Mesenchymal stem cell (in vitro differentiated cells and primary cell): ENCODE results near the gene SRPK2.

Source experiments
- DNase-seq: peaks from one replicate; pipeline ENCODE4 v3.0.0-alpha.2; 2013
- H2AFZ ChIP-seq: one replicate; pipeline ENCODE4 v1.6.1; 2013; ENCODE audit warnings: low read depth, mild to moderate bottlenecking, control low read depth, inconsistent platforms, low read length, moderate library complexity
- H2AK5ac ChIP-seq: 2 replicates; pipeline ENCODE4 v1.6.1; 2013; ENCODE audit warnings: low read length, moderate library complexity, mild to moderate bottlenecking, inconsistent platforms; ENCODE audit not compliant: severe bottlenecking
- H2BK120ac ChIP-seq: one replicate; pipeline ENCODE4 v1.6.1; 2013; ENCODE audit warnings: low read depth, mild to moderate bottlenecking, inconsistent platforms, low read length, moderate library complexity
- H2BK12ac ChIP-seq, 2 experiments: one replicate each; pipeline ENCODE4 v1.6.1; 2013; ENCODE audit warnings: inconsistent platforms in 2 of 2, low read length in 2 of 2, mild to moderate bottlenecking in 2 of 2, moderate library complexity in 2 of 2, control low read depth in 1 of 2
- H2BK15ac ChIP-seq: one replicate; pipeline ENCODE4 v1.6.1; 2013; ENCODE audit warnings: mild to moderate bottlenecking, low read depth, inconsistent platforms; ENCODE audit not compliant: poor library complexity, severe bottlenecking
- H2BK5ac ChIP-seq: 2 replicates; pipeline ENCODE4 v1.6.1; 2013; ENCODE audit warnings: low read depth, mild to moderate bottlenecking, low read length, control low read depth, inconsistent platforms; ENCODE audit not compliant: poor library complexity, severe bottlenecking
- H3K14ac ChIP-seq, 2 experiments: one replicate each; pipeline ENCODE4 v1.6.1; 2013; ENCODE audit warnings: inconsistent platforms in 2 of 2, low read length in 2 of 2, control low read depth in 1 of 2, mild to moderate bottlenecking in 1 of 2, moderate library complexity in 1 of 2
- H3K18ac ChIP-seq, 2 experiments: one replicate each; pipeline ENCODE4 v1.6.1; 2013; ENCODE audit warnings: inconsistent platforms in 2 of 2, low read length in 2 of 2, control low read depth in 1 of 2, low read depth in 1 of 2, mild to moderate bottlenecking in 1 of 2
- H3K23ac ChIP-seq, 2 experiments: one replicate each; pipeline ENCODE4 v1.6.1; 2013; ENCODE audit warnings: inconsistent platforms in 2 of 2, low read length in 2 of 2, mild to moderate bottlenecking in 2 of 2, moderate library complexity in 2 of 2, control low read depth in 1 of 2
- H3K27ac ChIP-seq: 2 replicates; pipeline ENCODE4 v1.5.1; 2013; ENCODE audit warnings: mild to moderate bottlenecking, moderate library complexity, low read length, control low read depth, inconsistent platforms; ENCODE audit not compliant: poor library complexity, severe bottlenecking
- H3K27me3 ChIP-seq, 2 experiments: 2 replicates each; pipeline versions ENCODE4 v1.6.1 to v1.7.0; 2013; ENCODE audit warnings: low read length in 2 of 2, mild to moderate bottlenecking in 2 of 2, moderate library complexity in 2 of 2, control low read depth in 1 of 2, inconsistent platforms in 1 of 2; ENCODE audit not compliant: control insufficient read depth in 1 of 2, insufficient read depth in 1 of 2
- H3K36me3 ChIP-seq, 2 experiments: 2 replicates each; pipeline versions ENCODE4 v1.6.1 to v1.7.0; 2013; ENCODE audit warnings: low read length in 2 of 2, control low read depth in 1 of 2, inconsistent platforms in 1 of 2, low read depth in 1 of 2, mild to moderate bottlenecking in 1 of 2; ENCODE audit not compliant: insufficient read depth in 2 of 2, control insufficient read depth in 1 of 2
- H3K4ac ChIP-seq, 2 experiments: one replicate each; pipeline ENCODE4 v1.6.1; 2013; ENCODE audit warnings: inconsistent platforms in 2 of 2, low read length in 2 of 2, mild to moderate bottlenecking in 2 of 2, moderate library complexity in 2 of 2, control low read depth in 1 of 2, low read depth in 1 of 2
- H3K4me1 ChIP-seq: 2 replicates; pipeline ENCODE4 v1.6.1; 2013; ENCODE audit warnings: low read depth, low read length, control low read depth; ENCODE audit not compliant: control insufficient read depth, insufficient read depth
- H3K4me2 ChIP-seq: 2 replicates; pipeline ENCODE4 v1.6.1; 2013; ENCODE audit warnings: low read length, mild to moderate bottlenecking, inconsistent platforms; ENCODE audit not compliant: poor library complexity, severe bottlenecking
- H3K4me3 ChIP-seq, 2 experiments: 2 replicates each; pipeline versions ENCODE4 v1.5.1 to v1.7.0; 2013; ENCODE audit warnings: low read length in 2 of 2, mild to moderate bottlenecking in 2 of 2, control low read depth in 1 of 2, low read depth in 1 of 2; ENCODE audit not compliant: insufficient read depth in 1 of 2
- H3K79me1 ChIP-seq: replicated peaks from 2 replicates; pipeline ENCODE4 v1.6.1; 2013; ENCODE audit warnings: mild to moderate bottlenecking, control low read depth, low read length, inconsistent platforms; ENCODE audit not compliant: poor library complexity, severe bottlenecking
- H3K9ac ChIP-seq: 2 replicates; pipeline ENCODE4 v1.7.0; 2013; ENCODE audit warnings: mild to moderate bottlenecking, low read length, moderate library complexity
- H3K9me3 ChIP-seq: 2 replicates; pipeline ENCODE4 v1.7.0; 2013; ENCODE audit warnings: mild to moderate bottlenecking, low read length; ENCODE audit not compliant: control insufficient read depth
- H4K8ac ChIP-seq: one replicate; pipeline ENCODE4 v1.6.1; 2013; ENCODE audit warnings: inconsistent platforms, mild to moderate bottlenecking, low read length, moderate library complexity
- H4K91ac ChIP-seq: one replicate; pipeline ENCODE4 v1.6.1; 2013; ENCODE audit warnings: mild to moderate bottlenecking, low read length, inconsistent platforms
- WGBS: methylation state at CpG from one replicate; pipeline ENCODE4 v1.1.7; 2013; ENCODE audit warnings: mixed read lengths; 5-methylcytosine and 5-hydroxymethylcytosine counted together

Gene SRPK2

GRCh38 chr7:105218939-105219770 lies 169.6 kb downstream of the SRPK2 start:
- H3K79me1 ChIP-seq, result peaks cover 21% of the 10 kb centered on the region
- no peak for DNase-seq
- no peak overlapping the region for H2BK120ac ChIP-seq
- no peak overlapping the region for H2AK5ac ChIP-seq
- no peak overlapping the region for H3K4me3 ChIP-seq
- H2BK12ac ChIP-seq, result no peak overlapping the region
- H3K9ac ChIP-seq, result no peak overlapping the region
- no peak overlapping the region for H3K23ac ChIP-seq
- no peaks in the 10 kb centered on the region for H3K9me3 ChIP-seq
- no peak overlapping the region for H3K27ac ChIP-seq
- H2BK5ac ChIP-seq, result no peak overlapping the region
- WGBS, result 95% methylated on average over 8 of the region's 11 CpGs
- no peak overlapping the region for H2BK15ac ChIP-seq
- no peak overlapping the region for H3K18ac ChIP-seq
- peaks cover 7% of the 10 kb centered on the region for H3K4me1 ChIP-seq
- no peaks in the 10 kb centered on the region for H3K36me3 ChIP-seq
- H3K4ac ChIP-seq, result no peak overlapping the region
- no peak overlapping the region for H4K91ac ChIP-seq
- no peak overlapping the region for H3K14ac ChIP-seq
- H2AFZ ChIP-seq, result no peak overlapping the region
- no peak overlapping the region for H4K8ac ChIP-seq
- no peak overlapping the region for H3K4me2 ChIP-seq
- no peaks in the 10 kb centered on the region for H3K27me3 ChIP-seq

GRCh38 chr7:105218215-105218614 lies 170.5 kb downstream of the SRPK2 start:
- H3K79me1 ChIP-seq, result peaks cover 19% of the 10 kb centered on the region
- no peak overlapping the region for H3K4me3 ChIP-seq
- peaks cover 7% of the 10 kb centered on the region for H3K4me1 ChIP-seq
- 80% methylated on average over 1 of the region's 4 CpGs for WGBS
- no peak overlapping the region for H4K8ac ChIP-seq
- H2BK5ac ChIP-seq, result no peak overlapping the region
- no peaks in the 10 kb centered on the region for H3K27me3 ChIP-seq
- no peak overlapping the region for H3K18ac ChIP-seq
- no peak overlapping the region for H3K4me2 ChIP-seq
- H2BK120ac ChIP-seq, result no peak overlapping the region
- no peak overlapping the region for H4K91ac ChIP-seq
- no peak overlapping the region for H2AK5ac ChIP-seq
- no peak overlapping the region for H3K23ac ChIP-seq
- no peaks in the 10 kb centered on the region for H3K9me3 ChIP-seq
- no peak overlapping the region for H3K4ac ChIP-seq
- no peak for DNase-seq
- no peaks in the 10 kb centered on the region for H3K36me3 ChIP-seq
- H2BK15ac ChIP-seq, result no peak overlapping the region
- H3K27ac ChIP-seq, result no peak overlapping the region
- no peak overlapping the region for H2AFZ ChIP-seq
- no peak overlapping the region for H3K14ac ChIP-seq
- no peak overlapping the region for H3K9ac ChIP-seq
- no peak overlapping the region for H2BK12ac ChIP-seq

- Histone ChIP-seq H2BK12ac (no peak overlapping the region), H2BK120ac (no peak overlapping the region), H4K8ac (no peak overlapping the region), H3K9me3 (no peaks in the 10 kb centered on the region), H3K4me3 (no peak overlapping the region), H3K9ac (no peak overlapping the region), H3K36me3 (no peaks in the 10 kb centered on the region), H2AK5ac (no peak overlapping the region), H2AFZ (no peak overlapping the region), H3K4me1 (peaks cover 5% of the 10 kb centered on the region), H3K4ac (no peak overlapping the region), H3K23ac (no peak overlapping the region), H2BK15ac (no peak overlapping the region), H3K79me1 (peaks cover 15% of the 10 kb centered on the region), H4K91ac (no peak overlapping the region), H3K14ac (no peak overlapping the region), H3K27ac (no peak overlapping the region), H2BK5ac (no peak overlapping the region), H3K4me2 (no peak overlapping the region), H3K27me3 (no peaks in the 10 kb centered on the region), H3K18ac (no peak overlapping the region)
- no peak for DNase-seq
- WGBS, result 96% methylated on average over 2 of the region's 3 CpGs
These were observed 171.9 kb downstream of the SRPK2 start for GRCh38 chr7:105216786-105217185.

GRCh38 chr7:105215821-105216220 lies 172.9 kb downstream of the SRPK2 start:
- Histone ChIP-seq H2BK12ac (no peak overlapping the region), H4K91ac (no peak overlapping the region), H2BK5ac (no peak overlapping the region), H3K23ac (no peak overlapping the region), H3K9me3 (no peaks in the 10 kb centered on the region), H3K27me3 (no peaks in the 10 kb centered on the region), H3K79me1 (peaks cover 16% of the 10 kb centered on the region), H3K4me3 (no peak overlapping the region), H3K18ac (no peak overlapping the region), H3K36me3 (no peaks in the 10 kb centered on the region), H3K4ac (no peak overlapping the region), H2BK15ac (no peak overlapping the region), H3K27ac (no peak overlapping the region), H3K4me2 (no peak overlapping the region), H2BK120ac (no peak overlapping the region), H3K4me1 (peaks cover 5% of the 10 kb centered on the region), H2AFZ (no peak overlapping the region), H2AK5ac (no peak overlapping the region), H3K9ac (no peak overlapping the region), H3K14ac (no peak overlapping the region), H4K8ac (no peak overlapping the region)
- no peak for DNase-seq
- WGBS, result no CpG with 5 or more reads among the region's 1 CpG
